ENCODE measurements around the gene CCNG2.
"Not testable (repeated sequence)": the region's sequence is repeated elsewhere in the genome, so short reads cannot be mapped to it uniquely, and the experiment has no call there.

CCNG2 gene, protein sequence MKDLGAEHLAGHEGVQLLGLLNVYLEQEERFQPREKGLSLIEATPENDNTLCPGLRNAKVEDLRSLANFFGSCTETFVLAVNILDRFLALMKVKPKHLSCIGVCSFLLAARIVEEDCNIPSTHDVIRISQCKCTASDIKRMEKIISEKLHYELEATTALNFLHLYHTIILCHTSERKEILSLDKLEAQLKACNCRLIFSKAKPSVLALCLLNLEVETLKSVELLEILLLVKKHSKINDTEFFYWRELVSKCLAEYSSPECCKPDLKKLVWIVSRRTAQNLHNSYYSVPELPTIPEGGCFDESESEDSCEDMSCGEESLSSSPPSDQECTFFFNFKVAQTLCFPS

DNA sequence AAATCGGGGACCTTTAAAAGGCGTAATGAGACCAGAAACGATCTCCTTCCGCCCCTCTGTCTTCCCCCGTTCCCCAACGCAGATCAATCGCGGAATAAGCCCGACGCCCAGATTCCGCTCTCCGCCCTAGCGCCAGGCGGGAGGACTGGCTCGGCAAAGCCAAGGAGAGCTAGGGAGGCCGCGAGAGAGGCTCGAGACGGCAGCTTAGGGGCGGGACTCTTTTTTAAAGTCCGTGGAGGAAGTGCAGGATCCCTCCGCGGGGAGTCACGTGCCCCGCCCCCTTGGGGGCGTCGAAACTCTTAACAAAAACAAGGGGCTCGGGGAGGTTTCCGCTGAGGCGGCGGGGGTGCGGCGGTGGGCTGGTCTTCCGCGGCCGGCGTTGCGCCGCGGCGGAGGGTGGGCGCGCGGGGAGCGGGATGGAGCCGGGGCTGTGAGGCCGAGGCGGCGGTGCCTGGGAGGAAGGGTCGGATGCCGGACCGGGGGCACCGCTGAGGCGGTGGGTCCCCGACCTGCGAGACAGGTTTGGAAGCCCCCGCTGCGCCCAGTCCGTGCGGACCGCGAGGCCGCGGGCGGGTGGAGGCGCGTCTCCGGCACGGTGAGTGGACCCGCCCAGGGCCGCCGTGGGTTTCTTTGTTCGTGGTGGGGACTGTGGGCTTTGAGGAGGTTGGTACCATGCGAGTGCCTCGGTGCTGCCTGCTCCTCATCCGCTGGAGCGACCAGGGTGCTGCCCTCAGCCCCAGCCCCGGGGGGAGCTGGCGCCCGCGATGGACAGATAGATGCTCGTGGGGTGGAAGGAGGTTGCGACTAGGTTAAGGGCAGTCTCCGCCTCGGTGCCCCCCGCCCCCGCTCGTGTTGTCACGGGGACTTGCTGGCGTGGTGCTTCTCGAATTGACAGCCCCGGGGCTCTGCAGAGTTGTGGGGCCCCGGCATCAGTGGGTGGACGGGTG, at the start of gene CCNG2:
CCNG2 (plus strand) TSS at position 296 of the 947 bp plus-strand sequence. CDS start 1,326 bp downstream, outside the sequence.
- DNase-seq (ENCODE audit: low spot score): peak; percentile 41

DNA sequence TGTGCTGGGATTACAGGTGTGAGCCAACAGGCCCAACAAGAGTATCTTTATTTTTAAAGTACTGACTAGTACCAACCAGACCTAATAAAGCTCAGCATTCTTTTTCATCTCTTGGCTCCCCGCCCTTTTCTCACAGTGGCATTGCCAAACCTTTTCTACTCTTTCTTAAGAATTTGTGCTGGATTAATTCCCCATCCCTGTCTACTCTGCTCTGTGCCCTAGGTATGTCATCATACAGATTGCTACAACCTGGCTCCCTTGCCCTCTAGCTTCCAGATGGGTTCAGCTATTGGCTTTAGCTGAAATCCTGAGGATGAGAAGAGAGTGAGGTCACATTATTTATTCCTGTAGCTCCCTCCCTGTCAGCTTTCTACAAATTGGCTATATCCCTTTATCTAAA, 46.3 kb upstream of the CCNG2 start:
- DNase-seq (ENCODE audit: low spot score): no peak

DNA sequence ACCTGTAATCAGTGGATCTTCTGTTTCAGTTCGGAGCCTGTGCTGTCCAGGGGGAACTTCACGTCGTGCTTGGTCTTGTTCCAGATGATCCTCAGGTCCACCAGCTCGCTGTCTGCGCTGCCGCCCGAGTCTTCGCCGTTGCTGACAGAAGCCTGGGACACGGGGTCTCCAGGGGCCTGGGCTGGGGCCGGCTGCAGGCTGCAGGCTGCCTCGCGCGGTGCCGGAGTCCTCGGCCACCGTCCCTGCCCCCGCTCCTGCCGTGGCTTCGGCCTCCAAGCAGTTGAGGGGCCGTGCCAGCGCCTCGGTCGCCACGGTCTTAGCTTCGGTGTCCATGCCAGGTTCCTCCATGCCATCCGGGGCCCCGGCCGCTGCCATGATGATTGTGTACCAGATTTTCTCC, 43.9 kb upstream of the CCNG2 start:
- no peak for DNase-seq (ENCODE audit: low spot score)

DNA sequence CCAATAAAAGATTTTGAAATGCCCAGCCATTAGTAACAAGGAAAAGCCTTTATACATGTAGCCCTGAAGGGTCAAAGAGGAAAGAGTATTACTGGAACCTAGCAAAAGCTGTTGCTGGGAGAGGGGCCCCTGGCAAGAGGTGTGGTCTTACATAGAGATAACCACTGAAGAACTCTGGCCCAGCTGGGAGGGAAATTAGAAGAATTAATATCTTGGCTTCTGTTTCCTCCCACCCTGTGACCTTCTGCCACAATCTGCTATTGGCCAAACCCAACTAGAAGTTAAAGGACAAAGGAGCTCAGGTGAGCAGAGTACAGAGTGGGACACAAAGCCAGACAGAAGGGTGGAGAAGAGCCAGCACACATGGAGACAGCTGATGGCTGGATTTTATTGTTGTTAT, 39.3 kb upstream of the CCNG2 start:
- DNase-seq (ENCODE audit: low spot score): no peak

DNA sequence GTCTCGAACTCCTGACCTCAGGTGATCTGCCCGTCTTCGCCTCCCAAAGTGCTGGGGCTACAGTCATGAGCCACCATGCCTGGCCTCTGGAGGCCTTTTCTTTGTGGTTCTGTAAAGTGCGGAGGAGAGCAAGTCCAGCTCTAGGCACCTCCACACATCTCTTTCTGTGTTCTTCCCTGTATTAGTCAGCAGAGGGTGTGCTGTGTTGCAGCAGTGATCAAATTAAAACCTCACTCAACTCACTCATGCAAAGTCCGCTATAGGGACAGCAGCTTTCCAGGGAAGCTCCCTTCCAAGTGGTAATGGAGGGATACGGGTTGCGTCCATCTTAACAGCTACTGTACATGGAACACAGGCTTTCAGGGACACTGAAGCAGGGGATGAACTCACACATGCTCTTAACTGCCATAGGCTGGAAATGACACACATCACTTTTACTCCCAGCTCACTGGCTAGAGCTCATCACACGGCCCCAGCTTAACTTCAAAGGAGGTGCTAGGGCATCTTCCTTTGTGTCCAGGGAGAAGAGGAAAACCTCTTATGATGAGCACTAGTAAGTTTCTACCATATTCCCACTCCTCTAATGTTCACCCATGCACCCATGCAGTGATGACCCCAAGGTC, 36.0 kb upstream of the CCNG2 start:
- no peak for DNase-seq (ENCODE audit: low spot score)

DNA sequence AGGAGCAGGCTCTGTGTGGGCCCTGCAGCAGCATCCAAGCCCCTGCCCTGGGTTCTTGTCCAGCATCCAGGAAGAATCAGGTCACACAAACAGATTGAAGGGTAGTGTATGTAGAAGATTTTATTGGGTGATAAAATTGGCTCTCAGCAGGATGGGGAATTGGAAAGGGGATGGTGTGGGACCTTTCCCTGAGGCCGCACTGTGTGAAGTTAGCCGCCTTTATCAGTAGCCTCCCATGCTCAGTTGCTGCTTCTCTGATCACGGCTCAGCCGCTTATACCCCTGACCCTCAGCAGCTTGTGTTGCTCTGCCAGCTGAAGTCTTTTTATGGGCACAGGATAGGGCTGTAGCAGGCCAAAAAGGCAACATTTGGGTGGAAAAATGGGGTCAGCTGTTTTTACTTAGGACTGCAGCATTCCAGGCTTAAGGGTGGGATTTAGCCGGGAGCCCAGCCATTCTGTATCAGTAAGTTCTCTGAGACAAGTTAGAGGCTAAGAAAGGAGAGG, 35.2 kb upstream of the CCNG2 start:
- DNase-seq (ENCODE audit: low spot score): no peak

DNA sequence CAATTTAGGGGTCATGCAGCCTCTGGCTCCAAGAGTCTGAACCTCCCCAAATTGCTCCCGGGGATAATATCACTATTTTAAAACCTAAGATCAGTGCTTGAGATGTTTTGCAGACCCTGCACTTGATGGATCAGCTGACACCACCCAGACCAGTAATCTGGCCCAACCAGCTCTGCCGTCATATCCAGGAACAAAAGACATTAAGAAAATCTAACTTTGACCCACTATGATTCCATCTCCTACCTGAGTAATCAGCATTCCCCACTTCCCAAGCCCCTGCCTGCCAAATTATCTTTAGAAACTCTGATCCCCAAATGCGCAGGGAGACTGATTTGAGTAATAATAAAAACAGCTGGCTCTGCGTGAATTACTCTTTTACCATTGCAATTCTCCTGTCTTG, 34.4 kb upstream of the CCNG2 start:
- DNase-seq (ENCODE audit: low spot score): no peak

DNA sequence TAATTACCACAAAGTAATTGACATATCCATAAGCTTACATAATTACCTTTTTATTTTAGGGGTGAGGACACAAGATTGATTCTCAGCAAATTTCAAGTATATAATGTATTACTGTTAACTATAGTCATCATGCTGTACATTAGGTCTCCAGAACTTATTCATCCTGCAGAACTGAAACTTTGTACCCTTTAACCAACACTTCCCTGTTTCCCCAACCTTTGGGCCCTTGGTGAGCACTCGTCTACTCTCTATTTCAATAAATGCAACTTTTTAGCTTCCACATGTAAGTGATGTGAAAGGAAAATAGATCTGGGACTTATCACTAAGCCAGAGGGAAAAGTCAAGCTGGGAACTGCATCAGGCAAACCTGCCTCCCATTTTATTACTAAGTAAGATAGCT, 33.6 kb upstream of the CCNG2 start:
- DNase-seq (ENCODE audit: low spot score): no peak

DNA sequence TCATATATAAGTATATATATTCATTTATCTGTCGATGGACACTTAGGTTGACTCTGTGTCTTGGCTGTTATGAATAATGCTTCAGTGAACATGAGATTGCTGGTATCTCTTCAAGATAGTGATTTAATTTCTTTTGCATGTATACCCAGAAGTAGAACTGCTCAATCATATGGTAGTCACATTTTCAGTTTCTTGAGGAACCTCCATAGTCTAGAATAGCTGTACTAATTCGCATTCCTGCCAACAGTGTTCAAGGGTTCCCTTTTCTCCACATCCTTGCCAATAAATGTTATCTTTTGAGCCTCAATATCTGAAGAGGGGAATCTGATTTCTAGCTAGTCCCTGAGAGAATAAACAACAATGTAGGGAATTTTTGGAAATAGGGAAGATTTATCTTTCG, 32.4 kb upstream of the CCNG2 start:
- no peak for DNase-seq (ENCODE audit: low spot score)

DNA sequence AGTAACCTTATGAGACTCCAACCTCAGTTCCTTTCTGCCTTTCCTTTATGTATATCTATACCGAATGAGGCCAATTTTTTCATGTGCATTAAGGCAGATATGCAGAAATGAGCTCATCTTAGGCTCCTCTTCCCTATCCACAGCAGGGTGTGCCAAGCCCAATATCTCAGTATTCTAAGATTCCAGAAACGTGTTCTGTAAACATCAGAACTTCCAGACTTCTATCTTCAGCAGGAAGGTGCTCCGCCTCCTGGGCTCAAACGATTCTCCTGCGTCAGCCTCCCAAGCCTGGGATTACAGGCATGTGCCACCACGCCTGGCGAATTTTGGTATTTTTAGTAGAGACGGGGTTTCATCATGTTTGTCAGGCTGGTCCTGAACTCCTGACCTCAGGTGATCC, 31.0 kb upstream of the CCNG2 start:
- no peak for DNase-seq (ENCODE audit: low spot score)

DNA sequence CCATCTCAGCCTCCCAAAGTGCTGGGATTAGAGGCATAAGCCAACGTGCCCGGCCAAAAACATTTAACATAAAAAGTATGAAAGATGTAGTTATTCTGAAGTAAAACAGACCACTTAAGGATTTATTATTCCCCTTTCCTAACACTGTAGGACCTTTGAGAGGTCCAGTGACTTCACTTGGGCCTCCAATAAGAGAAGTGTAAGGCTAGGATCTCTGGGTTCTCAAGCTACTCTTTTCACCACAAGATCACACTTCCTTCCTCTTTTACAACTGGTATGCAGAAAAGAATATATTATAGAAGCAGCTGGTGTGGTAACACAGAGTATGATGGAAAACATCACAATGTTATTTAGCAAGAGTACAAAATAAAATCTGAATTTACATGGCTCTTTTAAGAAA, 30.2 kb upstream of the CCNG2 start:
- no peak for DNase-seq (ENCODE audit: low spot score)

DNA sequence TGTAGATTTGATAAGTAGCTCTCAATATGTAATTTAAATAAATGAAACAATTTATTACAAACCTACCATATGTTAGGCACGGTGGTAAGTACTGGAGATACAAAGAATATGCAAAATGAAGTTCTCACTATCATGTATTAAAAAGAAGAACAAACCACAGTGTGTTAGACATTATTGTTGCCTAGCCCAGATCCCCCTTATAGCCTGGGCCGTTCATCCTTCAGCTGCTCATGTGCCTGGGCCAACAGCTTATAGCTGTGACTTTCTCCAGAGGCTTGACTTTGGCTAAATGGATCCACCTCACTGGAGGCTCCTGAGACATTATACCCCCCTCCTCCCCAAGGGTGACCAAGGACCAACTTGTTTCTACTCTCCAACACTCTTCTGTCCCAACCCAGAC, 29.8 kb upstream of the CCNG2 start:
- DNase-seq (ENCODE audit: low spot score): no peak

DNA sequence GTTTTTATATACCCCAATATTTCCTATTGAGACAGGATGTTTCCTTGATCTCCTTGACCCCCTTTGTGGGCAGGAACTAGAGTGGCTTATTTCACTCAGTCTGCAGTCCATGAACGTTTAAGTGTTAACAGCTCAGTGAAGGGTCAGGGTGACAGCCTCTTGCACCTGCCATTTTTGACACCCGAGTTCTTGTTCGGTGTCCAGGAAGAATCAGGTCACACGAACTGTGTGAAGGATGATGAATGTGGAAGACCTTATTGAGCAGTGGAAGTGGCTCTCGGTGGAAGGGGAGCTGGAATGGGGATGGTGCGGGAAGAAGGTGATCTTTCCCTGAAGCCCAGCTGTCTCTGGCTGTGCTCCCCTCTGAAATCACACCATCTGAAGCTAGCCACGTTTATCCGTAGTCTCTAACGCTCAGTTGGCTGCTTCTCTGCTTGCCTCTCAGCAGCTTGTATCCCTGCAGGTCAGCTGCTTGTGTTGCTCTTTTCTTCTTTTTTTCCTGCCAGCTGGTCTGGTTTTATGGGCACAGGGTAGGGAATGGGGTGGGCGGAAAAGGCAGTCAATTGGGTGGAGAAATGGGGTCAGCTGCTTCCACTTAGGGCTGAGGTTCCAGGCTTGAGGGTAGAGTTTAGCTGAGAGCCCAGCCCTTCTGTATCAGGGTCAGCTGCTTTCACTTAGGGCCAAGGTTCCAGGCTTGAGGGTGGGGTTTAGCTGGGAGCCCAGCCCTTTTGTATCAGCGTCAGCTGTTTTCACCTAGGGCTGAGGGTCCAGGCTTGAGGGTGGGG, 29.0 kb upstream of the CCNG2 start:
- DNase-seq (ENCODE audit: low spot score): no peak

DNA sequence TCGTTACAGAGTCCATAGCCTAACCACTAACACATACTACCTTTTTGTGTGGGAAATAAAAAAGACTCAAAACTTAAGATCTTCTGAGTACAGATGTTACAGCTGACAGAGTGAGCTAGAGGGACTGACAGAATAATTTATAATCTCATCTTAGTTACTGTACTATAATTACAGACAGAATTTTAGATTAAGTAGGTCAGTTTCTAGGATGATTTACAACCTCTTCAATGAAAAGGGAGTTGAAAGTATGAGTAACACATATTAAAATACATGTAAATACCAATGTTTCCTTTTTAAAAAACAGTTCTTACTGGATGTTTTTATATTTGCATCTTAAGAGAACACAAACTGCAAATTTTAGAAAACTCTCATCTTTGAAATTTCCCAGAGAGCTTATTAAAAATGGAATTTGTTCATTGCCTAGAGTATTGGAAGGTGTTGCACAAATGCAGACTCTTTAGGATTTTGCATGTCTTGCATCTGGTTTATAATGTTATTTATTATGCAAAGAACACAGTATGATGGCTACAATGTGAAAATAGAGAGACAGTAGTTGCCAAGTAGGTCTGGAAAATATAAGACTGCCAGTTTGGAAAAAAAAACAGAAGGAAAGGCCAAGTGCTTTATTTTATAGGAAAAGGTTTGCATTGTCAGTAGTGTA, 24.2 kb upstream of the CCNG2 start:
- no peak for DNase-seq (ENCODE audit: low spot score)

DNA sequence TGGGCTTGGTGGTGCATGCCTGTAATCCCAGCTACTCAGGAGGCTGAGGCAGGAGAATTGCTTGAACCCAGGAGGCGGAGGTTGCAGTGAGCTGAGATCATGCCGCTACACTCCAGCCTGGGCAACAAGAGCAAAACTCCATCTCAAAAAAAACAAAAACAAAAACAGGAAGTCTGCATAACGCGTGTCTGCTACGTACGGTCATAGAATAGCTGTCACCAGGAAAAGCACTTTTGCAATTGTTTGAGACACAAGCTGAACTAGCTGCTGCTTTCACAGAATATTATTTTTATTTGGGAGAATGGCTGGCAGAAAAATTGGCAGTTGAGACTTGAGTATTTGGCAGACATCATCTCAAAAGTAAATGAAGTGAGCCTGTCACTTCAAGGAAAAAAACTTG, 19.6 kb upstream of the CCNG2 start:
- DNase-seq (ENCODE audit: low spot score): not testable (repeated sequence)

DNA sequence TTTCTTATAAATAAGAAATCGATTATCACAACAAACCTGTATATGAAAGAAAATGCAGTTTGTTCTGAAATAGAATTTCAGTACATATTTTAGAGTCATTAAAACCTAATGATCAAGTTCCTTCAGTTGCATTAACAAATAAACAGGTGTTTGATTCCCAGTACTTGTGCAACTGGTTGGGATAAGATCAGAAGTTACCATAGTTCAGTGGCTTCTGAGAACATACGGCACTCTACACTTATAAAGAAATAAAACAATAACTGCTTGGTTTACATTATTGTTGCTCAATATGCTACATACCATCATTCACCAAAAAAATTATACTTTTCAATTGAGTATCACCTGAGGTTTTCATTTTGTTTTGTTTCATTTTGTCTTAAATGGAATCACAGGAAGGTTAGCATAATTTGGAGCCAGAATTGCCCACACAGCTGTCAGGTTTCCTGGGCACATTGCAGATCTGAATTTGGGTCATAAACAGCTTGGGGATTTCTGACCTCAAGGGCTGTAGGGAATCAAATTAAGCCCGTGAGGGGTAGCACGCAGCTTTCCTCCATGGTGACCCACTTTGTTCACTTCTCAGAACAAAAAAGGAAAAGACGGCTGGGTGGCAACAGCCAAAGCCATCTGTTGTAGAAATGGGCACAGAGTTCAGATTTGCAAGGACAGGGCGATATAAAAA, 14.9 kb upstream of the CCNG2 start:
- no peak for DNase-seq (ENCODE audit: low spot score)

DNA sequence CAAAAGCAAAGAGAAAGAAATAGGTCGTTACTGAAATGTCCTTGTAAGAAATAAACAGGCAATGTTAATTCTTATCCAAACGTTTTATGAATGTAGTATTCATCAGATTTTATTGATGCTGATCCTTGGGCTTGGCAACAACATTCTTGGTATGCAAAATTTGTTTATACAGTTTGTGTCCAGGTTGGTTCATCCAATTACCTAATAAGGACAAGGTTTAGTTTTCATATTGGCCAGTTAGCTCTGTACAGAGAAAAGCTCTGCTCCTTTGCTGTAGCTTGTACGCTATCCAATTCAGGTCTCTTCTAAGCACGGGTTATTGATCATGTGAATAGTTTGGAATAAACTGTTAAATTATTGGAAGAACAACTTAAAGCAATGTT, 14.4 kb upstream of the CCNG2 start:
- DNase-seq (ENCODE audit: low spot score): no peak

DNA sequence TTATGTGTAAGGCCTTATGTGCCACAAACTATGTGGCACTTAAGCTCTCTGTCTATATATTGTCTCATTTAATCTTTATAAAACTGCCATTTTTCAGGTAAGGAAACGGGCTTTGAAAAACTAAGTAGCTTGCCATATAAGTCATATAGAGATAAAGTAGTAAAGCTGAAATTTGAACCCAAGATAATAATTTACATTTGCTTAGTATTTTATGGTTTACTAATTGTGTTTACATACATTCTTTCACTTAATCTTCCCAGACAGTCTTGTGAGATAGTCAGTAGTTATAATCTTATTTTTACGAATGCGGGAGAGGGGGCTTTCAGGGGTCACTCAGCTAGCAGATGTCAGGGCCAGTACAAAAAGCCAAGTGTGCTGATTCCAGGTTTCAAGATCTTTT, 13.9 kb upstream of the CCNG2 start:
- no peak for DNase-seq (ENCODE audit: low spot score)

DNA sequence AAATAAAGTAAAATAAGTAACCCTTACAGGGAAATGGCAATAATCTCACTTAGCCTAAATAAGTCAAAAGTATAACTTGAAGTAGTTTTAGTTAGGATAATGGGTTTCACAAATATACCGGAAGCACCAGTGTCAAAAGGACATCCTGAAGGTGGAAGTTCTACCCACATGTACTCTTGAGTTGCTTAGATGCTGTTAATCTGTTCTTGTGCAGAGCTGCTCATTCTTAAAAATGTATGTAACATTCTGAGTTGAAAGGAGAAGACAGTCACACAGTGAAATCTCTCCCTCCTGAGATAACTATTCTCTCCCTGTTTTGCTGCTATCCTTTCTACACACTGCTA, 11.2 kb upstream of the CCNG2 start:
- DNase-seq (ENCODE audit: low spot score): no peak

DNA sequence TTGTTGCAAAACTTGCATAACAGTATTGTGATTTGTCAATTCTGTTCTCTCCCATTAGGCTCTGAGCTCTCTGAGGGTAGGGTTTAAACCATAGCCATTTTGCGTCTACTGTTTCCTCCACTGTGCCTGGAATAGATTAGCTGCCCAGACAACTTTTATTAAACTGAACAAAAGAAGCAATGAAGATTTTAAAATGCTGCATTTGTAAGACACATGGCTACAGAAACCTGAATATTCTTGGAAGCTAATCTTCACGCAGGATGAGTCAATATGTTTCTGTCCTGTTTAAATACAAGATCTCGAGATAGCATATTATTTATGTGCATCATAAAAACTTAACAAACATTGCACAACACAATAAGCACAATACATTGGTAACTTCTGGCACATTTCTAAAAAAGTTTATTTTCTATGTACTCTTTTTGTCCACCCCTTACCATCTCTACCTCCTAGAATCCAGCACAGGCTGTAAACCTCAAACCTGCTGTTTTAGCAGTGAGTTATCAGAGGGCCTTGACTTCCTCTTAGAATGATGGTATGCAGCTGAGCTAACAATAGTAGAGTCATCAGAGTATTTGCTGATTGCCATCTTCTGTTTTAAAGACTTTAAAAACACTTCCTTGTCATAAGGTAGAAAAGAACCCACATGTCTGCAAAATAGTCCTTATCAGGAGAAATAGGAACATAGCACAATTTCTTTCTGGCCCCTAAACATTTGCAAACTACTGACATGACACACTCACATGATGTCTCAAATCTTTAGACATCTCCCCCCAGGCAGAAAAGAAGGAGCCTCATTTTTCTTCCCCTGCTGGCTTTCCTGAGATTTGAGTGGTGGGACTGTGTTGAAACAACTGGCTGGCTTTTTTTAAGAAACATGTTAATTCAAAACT, 10.6 kb upstream of the CCNG2 start:
- DNase-seq (ENCODE audit: low spot score): no peak
